ENCODE measurements around the gene AGPAT4. TPM values are rescaled to one million over a fixed set of nuclear protein-coding genes. Genes with fewer than 3 reads are reported as not detected.

AGPAT4 gene
- total RNA-seq, 1 experiment from 2014 or later, result 3.6 TPM

DNA sequence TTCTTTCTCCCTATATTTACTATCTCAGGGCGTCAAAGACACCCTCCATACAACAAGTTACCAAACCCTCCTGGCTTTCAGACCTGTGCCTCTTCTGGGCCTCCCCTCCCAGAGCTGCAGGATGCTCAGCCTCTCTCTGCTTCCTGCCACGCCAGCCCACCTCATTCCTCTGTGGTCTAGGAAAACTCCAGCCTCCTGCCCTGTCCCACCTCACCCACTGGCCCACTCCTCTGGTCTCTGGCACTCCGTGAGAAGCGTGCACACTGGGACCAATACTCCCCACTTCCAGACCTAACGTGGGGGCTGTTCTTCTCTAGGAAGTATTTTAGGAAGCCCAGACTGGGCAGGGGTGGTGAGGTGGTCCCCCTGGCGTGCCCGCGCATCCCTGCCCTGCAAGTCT lies 9.7 kb downstream of the AGPAT4 start:
- DNase-seq (ENCODE audit: low read depth), result no peak
- in situ Hi-C loops (cut with HindIII; ENCODE audit: low pct_unique_long_range_greater_than_20kb, low sequenced_read_pairs), result no loop called here

DNA sequence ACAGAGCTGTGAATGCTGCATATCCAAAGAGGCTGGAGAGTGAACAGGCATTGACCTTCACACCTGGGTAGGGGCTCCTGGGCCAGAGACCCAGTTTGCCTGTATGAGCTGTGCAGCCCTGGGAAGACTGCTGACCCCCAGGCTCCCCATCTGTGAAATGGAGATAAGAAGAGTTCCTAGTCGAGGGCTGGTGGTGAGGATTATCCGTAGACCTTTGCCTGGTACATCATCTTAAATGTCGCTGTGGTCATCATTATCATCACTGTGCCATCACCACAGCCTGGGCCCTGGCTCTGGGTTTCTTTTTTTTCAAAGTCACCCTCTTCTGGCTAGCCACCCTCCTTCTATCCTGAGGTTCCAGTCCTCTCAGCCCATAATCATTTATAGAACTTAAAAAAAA lies 12.0 kb downstream of the AGPAT4 start:
- in situ Hi-C loops (cut with HindIII; ENCODE audit: low pct_unique_long_range_greater_than_20kb, low sequenced_read_pairs), result no loop called here
- DNase-seq (ENCODE audit: low read depth), result no peak

GRCh38 chr6:161261325-161261724 lies 12.5 kb downstream of the AGPAT4 start:
- in situ Hi-C loops (cut with HindIII; ENCODE audit: low pct_unique_long_range_greater_than_20kb, low sequenced_read_pairs), result no loop called here

DNA sequence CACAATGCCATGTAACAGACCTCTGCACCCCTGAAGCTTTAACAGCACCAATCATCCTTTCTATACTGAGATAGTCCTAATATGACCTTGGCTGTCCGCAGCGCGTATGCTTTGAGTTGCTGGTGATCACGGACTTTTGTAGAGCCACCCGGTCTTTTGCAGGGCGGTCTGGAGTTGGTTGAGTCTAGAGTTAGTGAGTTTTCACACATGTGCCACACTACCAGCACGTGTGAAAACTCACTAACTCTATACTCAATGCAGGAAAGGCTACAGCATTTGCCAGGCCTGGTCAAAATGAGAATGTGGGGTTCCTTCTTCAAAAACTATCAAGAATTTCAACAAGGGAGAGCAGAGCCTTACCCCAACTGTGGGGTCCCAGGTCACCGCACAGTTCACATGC lies 14.6 kb downstream of the AGPAT4 start:
- no peak for DNase-seq (ENCODE audit: low read depth)
- in situ Hi-C loops (cut with HindIII; ENCODE audit: low pct_unique_long_range_greater_than_20kb, low sequenced_read_pairs), result no loop called here

More at GRCh38 chr6:161261325-161261724, 12.5 kb downstream of the AGPAT4 start:
- peak; percentile 72 for DNase-seq (ENCODE audit: low read depth)

DNA sequence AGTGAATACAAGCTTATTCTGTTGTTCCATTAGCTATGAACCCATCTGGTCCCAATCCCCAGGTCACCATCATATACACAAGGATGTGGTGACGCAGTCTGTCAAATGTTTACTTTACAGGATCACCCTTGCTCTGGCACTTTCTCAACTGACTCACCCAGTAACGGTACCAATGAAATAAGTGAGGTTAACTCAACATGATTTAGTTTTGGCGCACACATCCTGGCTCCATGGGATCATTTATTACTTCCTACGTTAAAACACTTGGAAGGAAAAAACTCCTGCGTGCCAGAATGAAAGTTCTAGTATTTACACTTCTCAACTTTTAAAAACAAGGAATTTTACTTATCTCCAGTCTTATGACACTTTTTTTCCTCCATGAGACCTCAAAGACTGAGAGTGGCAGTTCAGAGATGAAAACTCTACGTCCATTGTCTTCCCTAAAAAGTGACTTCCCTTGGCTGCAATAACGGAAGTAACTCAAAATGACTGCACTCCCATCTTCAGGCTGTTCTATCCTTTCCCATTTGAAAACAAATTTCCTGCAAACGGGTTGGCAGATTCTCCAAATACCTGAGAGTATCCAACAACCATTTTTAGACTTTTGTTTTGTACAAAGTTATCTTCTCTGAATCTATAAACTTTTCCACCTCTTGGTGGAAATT lies 15.9 kb downstream of the AGPAT4 start:
- in situ Hi-C loops (cut with HindIII; ENCODE audit: low pct_unique_long_range_greater_than_20kb, low sequenced_read_pairs), result no loop called here
- peak; percentile 50 for DNase-seq (ENCODE audit: low read depth)

DNA sequence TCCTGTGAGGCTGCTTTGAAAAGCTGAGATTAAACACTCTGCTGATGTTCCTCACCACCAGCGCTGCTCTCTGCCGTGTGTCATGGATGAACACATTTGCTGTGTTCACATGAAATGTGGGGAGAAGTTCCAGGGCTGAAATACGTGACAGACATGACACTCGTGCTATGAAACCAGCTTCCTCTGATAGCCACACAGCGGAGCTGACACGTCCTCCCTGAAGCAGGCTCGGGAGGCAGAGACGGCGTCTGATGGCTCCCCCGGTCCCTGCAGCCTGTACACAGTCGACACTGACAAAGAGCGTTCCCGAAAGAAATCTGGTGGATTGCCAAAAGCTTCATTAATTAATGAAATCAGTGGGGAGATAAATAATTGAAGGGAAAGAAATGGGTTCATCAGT lies 17.5 kb downstream of the AGPAT4 start:
- no peak for DNase-seq (ENCODE audit: low read depth)
- in situ Hi-C loops (cut with HindIII; ENCODE audit: low pct_unique_long_range_greater_than_20kb, low sequenced_read_pairs), result no loop called here

- in situ Hi-C loops (cut with HindIII; ENCODE audit: low pct_unique_long_range_greater_than_20kb, low sequenced_read_pairs), result no loop called here
- DNase-seq (ENCODE audit: low read depth), result no peak
Measured at GRCh38 chr6:161255518-161255917, 18.3 kb downstream of the AGPAT4 start.

- in situ Hi-C loops (cut with HindIII; ENCODE audit: low pct_unique_long_range_greater_than_20kb, low sequenced_read_pairs), result no loop called here
- no peak for DNase-seq (ENCODE audit: low read depth)
Measured at GRCh38 chr6:161254464-161255253, 19.2 kb downstream of the AGPAT4 start.

- in situ Hi-C loops (cut with HindIII; ENCODE audit: low pct_unique_long_range_greater_than_20kb, low sequenced_read_pairs), result no loop called here
- DNase-seq (ENCODE audit: low read depth), result no peak
Measured at GRCh38 chr6:161254126-161254463, 19.8 kb downstream of the AGPAT4 start.

DNA sequence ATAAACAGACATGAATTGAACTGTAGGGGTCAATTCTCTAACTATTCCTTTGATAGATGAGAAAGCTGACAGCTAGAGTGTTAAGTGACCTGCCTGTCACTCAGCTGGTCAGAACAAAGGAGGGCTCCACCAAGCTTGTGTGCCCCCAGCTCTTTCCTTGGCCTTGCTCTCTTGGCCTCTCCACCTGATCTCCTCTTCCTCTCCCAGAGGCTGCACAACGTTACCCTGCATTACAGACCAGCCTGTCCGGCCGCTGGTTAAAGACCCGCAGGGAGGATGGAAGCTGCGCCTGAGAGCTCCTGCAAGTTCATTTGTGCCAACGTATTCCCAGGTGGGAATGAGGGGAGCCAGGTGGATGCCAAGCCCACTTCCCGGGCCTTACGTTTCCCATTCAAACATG lies 22.5 kb downstream of the AGPAT4 start:
- no peak for DNase-seq (ENCODE audit: low read depth)
- in situ Hi-C loops (cut with HindIII; ENCODE audit: low pct_unique_long_range_greater_than_20kb, low sequenced_read_pairs), result no loop called here

GRCh38 chr6:161249327-161249726 lies 24.5 kb downstream of the AGPAT4 start:
- no peak for DNase-seq (ENCODE audit: low read depth)
- in situ Hi-C loops (cut with HindIII; ENCODE audit: low pct_unique_long_range_greater_than_20kb, low sequenced_read_pairs), result no loop called here

DNA sequence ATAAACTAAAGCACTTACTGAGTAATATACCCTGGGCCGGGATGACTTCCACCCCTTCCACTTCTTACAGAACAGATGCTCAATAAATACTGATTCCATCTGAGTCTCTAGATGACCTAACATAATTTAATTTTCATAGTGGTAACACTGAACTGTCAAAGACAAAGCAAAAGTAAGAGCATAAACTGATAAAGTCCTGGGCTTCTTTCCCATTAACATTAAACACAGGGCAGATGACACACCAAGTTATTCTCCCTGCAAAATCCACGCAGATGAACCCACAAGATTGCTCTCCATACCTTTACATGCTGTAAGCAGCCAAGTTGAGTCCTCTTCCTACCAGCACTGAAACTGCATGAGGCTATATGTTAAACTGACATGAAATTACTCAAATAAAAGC lies 27.1 kb downstream of the AGPAT4 start:
- no peak for DNase-seq (ENCODE audit: low read depth)
- in situ Hi-C loops (cut with HindIII; ENCODE audit: low pct_unique_long_range_greater_than_20kb, low sequenced_read_pairs), result no loop called here

DNA sequence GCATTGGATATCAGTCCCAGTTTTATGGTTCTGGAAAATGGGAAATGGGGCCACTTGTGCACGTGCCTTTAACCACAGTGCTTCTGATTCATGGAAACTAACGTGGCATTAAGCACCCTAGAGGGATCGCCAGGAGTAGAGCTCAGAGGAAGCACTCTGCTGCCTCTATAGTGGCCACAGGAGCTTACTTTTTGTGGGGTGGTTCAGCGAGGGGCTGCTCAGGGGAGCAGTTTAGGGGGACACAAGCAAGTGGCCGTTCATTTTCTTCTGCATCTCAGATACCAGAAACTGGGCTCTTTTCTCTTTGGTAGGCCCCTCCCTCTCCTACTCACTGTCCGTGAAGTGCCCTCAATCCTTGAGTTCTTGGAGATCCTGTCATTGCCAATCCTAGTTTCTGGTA lies 28.5 kb downstream of the AGPAT4 start:
- in situ Hi-C loops (cut with HindIII; ENCODE audit: low pct_unique_long_range_greater_than_20kb, low sequenced_read_pairs), result no loop called here
- no peak for DNase-seq (ENCODE audit: low read depth)

DNA sequence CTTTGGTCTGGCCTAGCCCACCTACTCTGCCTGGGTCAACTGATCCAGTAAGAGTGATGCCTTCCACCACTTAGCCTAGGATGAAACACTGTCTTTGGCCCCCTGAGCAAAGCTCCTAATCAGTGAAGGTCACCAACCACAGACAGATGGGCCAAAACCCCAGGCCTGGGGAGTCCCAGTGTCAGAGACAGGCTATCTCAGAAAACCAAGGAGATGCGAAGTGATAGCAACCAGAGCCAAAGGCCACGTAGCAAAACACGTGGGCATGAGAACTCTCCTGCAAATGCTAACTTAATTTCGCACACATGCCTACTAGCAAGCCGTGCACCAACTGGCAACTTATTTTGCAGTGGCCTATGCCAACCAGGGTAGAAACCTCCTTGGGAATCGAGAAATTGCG lies 29.1 kb downstream of the AGPAT4 start:
- in situ Hi-C loops (cut with HindIII; ENCODE audit: low pct_unique_long_range_greater_than_20kb, low sequenced_read_pairs), result no loop called here
- no peak for DNase-seq (ENCODE audit: low read depth)

- in situ Hi-C loops (cut with HindIII; ENCODE audit: low pct_unique_long_range_greater_than_20kb, low sequenced_read_pairs), result no loop called here
Measured at GRCh38 chr6:161242779-161243693, 30.8 kb downstream of the AGPAT4 start.

GRCh38 chr6:161242113-161242512 lies 31.7 kb downstream of the AGPAT4 start:
- in situ Hi-C loops (cut with HindIII; ENCODE audit: low pct_unique_long_range_greater_than_20kb, low sequenced_read_pairs), result no loop called here
- no peak for DNase-seq (ENCODE audit: low read depth)

More at GRCh38 chr6:161242779-161243693, 30.8 kb downstream of the AGPAT4 start:
- no peak for DNase-seq (ENCODE audit: low read depth)

DNA sequence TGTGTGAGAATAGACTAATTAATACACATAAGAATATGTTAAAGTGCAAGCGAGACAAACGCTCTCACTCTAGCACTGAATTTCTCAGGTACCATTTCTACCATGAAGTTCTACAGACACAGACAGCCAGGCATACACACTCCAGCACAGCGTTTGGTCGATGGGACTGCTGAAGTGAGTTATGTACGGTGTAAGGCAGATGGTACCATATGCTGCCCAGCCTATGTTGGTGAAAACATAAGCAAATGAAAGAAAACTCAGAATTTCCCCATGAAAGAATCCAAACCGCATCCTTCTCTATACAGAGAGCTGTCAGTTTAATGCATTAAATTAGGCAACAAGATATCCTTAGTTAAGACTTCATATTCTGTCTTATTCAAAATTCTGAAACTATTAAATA lies 34.9 kb downstream of the AGPAT4 start:
- in situ Hi-C loops (cut with HindIII; ENCODE audit: low pct_unique_long_range_greater_than_20kb, low sequenced_read_pairs), result no loop called here
- no peak for DNase-seq (ENCODE audit: low read depth)

- no peak for DNase-seq (ENCODE audit: low read depth)
- in situ Hi-C loops (cut with HindIII; ENCODE audit: low pct_unique_long_range_greater_than_20kb, low sequenced_read_pairs), result no loop called here
Measured at GRCh38 chr6:161238500-161238899, 35.4 kb downstream of the AGPAT4 start.

DNA sequence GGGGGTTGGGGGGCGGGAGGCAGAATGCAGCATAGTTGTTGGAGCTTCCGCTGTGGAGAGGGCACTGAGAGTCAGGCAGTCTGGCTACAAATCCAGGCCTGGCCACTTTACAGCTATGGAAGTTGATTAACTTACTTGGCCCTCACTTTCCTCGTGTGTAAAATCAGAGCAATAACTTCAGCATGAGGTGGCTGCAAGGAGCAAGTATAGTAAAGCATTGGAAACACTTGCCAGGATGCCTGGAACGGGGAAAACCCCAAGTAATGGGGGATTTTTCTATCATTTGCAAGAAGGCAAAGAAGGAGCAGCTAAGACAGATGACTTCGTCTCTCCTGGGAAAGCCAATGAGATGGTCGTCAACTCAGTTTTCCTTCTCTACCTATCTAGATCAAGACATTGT lies 35.8 kb downstream of the AGPAT4 start:
- no peak for DNase-seq (ENCODE audit: low read depth)
- in situ Hi-C loops (cut with HindIII; ENCODE audit: low pct_unique_long_range_greater_than_20kb, low sequenced_read_pairs), result no loop called here

Measured in Caki2 (cell line).